ENCODE data around the gene TRAPPC10. TPM values are rescaled to one million over a fixed set of nuclear protein-coding genes. Genes with fewer than 3 reads are reported as not detected.

Gene TRAPPC10
- total and polyA plus RNA-seq, 9 of the 15 experiments (the other 6 are each of a cell fraction or from before 2014, with no cell fraction given), result 1.1 to 33.8 (median 24.3) TPM

GRCh38 chr21:44013380-44014088 is 1.4 kb downstream of the TRAPPC10 start (continued):
- TF ChIP-seq SPI1 (IDR thresholded peaks at IDR 0.05; ENCODE audit: borderline replicate concordance, low read depth, low read length), result 0 out of 2 replicates have a peak, but pooled peaks have one; percentile 4
- TF ChIP-seq ZFX (CRISPR knock-in tag; IDR thresholded peaks at IDR 0.05), result 0 out of 2 replicates have a peak, but pooled peaks have one; percentile 44
- no peak for TF ChIP-seq NFATC3 (IDR thresholded peaks at IDR 0.05)
- TF ChIP-seq RBBP5 (IDR thresholded peaks at IDR 0.05; ENCODE audit: borderline replicate concordance, insufficient read depth, low read length, poor library complexity, severe bottlenecking), result peak; percentile 7
- no peak for TF ChIP-seq JUND (IDR thresholded peaks at IDR 0.05; ENCODE audit: borderline replicate concordance, low read depth, low read length)
- TF ChIP-seq JUND (tag; IDR thresholded peaks at IDR 0.05; ENCODE audit: borderline replicate concordance, low read depth, low read length), result 0 out of 3 replicates have a peak, but pooled peaks have one; percentile 6

- H2AFZ ChIP-seq (ENCODE audit: low read depth, low read length), result no peak overlapping the region
- peak; percentile 77 for FAIRE-seq
- peak; percentile 55 for ATAC-seq
- no peaks in the 10 kb centered on the region for H3K9me1 ChIP-seq (ENCODE audit: control insufficient read depth, insufficient read depth, low read length)
- peak overlapping the region; percentile 60 for H3K4me2 ChIP-seq (ENCODE audit: insufficient read depth, low read length)
- in situ Hi-C loops (cut with MboI), result no loop called here
- no TSS peak for BruUV-seq (replicated peaks)
- H3K79me2 ChIP-seq (ENCODE audit: control insufficient read depth, insufficient read depth, low read length), result peaks cover 97% of the 10 kb centered on the region
- no peaks in the 10 kb centered on the region for H3K9me3 ChIP-seq (replicated peaks; ENCODE audit: control insufficient read depth, insufficient read depth, low read depth, low read length)
- peaks cover 14% of the 10 kb centered on the region; the same call in 1 of the 2 replicates for H4K20me1 ChIP-seq (replicated peaks; ENCODE audit: control insufficient read depth, insufficient read depth, low read length)
- H3K27me3 ChIP-seq (ENCODE audit: control insufficient read depth in 2 of 2, insufficient read depth in 2 of 2, low read length in 2 of 2), result no peaks in the 10 kb centered on the region; a peak in 1 of 5 replicates
- no peak overlapping the region for H3K4me3 ChIP-seq
- intact Hi-C loops (cut with micrococcal nuclease), result no loop called here
- H3K27ac ChIP-seq (ENCODE audit: extremely low read depth, low read depth, low read length), result peak overlapping the region; percentile 76
- WGBS (ENCODE audit: insufficient coverage, low coverage, missing lambda C conversion rate), result 1% methylated on average over 9 of the region's 9 CpGs
- DNase-seq (ENCODE audit: extremely low read depth in 1 of 4, low spot score in 3 of 4), result peak in 3 of 4 experiments; percentile 36 to 89 (median 77)
- CTCF ChIA-PET (ENCODE audit: low intra/inter-chr PET ratio), result no interaction called here
- POLR2A ChIA-PET, result interaction anchor here (0.6 to 3.0 kb wide), 5 partner anchors 9 to 76 kb away, joined by 3 to 19 read pairs (median 5); no protein-coding TSS in a partner anchor
- peak overlapping the region; percentile 40 to 64; a peak in 3 of 4 replicates for H3K9ac ChIP-seq (ENCODE audit: insufficient read depth in 1 of 2, low read depth in 2 of 2, low read length in 2 of 2)
- H3K4me1 ChIP-seq (replicated peaks in 1 of 2; ENCODE audit: control insufficient read depth in 2 of 2, insufficient read depth in 2 of 2, low read length in 2 of 2), result peaks cover 54 to 61% of the 10 kb centered on the region in 2 experiments
- H3K36me3 ChIP-seq (ENCODE audit: control insufficient read depth, insufficient read depth, low read length), result peaks cover 5% of the 10 kb centered on the region; the same call in 2 of the 3 replicates
- TF ChIP-seq XRCC3 (IDR thresholded peaks at IDR 0.05) (no peak), ZNF398 (CRISPR knock-in tag; IDR thresholded peaks at IDR 0.05) (no peak), NCOA1 (IDR thresholded peaks at IDR 0.05; ENCODE audit: low read depth) (peak; percentile 84), ZNF592 (IDR thresholded peaks at IDR 0.05) (peak; percentile 27; the same call in 1 of the 2 replicates), ZNF668 (CRISPR knock-in tag; IDR thresholded peaks at IDR 0.05) (no peak), ARHGAP35 (IDR thresholded peaks at IDR 0.05; ENCODE audit: partially characterized antibody) (no peak)
Observed at GRCh38 chr21:44017601-44018000, 5.5 kb downstream of the TRAPPC10 start.

All from K562 (cell line).